DMS153 treated with DMSO at 0.1 percent for 48 hours (cell line): ENCODE data around the gene NDUFS6.
"Not testable (repeated sequence)": the region's sequence is repeated elsewhere in the genome, so short reads cannot be mapped to it uniquely, and the experiment has no call there.

Experiments used
- DNase-seq: peaks from one replicate; lab custom pipeline; 2025; ENCODE audit not compliant: unreplicated experiment; lab: John Stamatoyannopoulos, UW

NDUFS6 gene

GRCh38 chr5:1814183-1815020, 13.2 kb downstream of the NDUFS6 start:
- DNase-seq: no peak

- DNase-seq: no peak
Measured at GRCh38 chr5:1815071-1815786, 14.0 kb downstream of the NDUFS6 start.

- DNase-seq: no peak
Measured at GRCh38 chr5:1815881-1816292, 14.7 kb downstream of the NDUFS6 start.

GRCh38 chr5:1816495-1817089, 15.4 kb downstream of the NDUFS6 start:
- not testable (repeated sequence) for DNase-seq

GRCh38 chr5:1817261-1818043, 16.2 kb downstream of the NDUFS6 start:
- DNase-seq: no peak

GRCh38 chr5:1818784-1819183, 17.6 kb downstream of the NDUFS6 start:
- DNase-seq: no peak

GRCh38 chr5:1819458-1819857, 18.3 kb downstream of the NDUFS6 start:
- DNase-seq: no peak

GRCh38 chr5:1820381-1820780, 19.2 kb downstream of the NDUFS6 start:
- no peak for DNase-seq

GRCh38 chr5:1820926-1821325, 19.7 kb downstream of the NDUFS6 start:
- DNase-seq: no peak

GRCh38 chr5:1821862-1822261, 20.7 kb downstream of the NDUFS6 start:
- no peak for DNase-seq

- no peak for DNase-seq
Measured at GRCh38 chr5:1823381-1824034, 22.3 kb downstream of the NDUFS6 start.

- DNase-seq: no peak
Measured at GRCh38 chr5:1824109-1824821, 23.1 kb downstream of the NDUFS6 start.

GRCh38 chr5:1824903-1825841, 24.0 kb downstream of the NDUFS6 start:
- DNase-seq: no peak

GRCh38 chr5:1826235-1826980, 25.2 kb downstream of the NDUFS6 start:
- no peak for DNase-seq

- DNase-seq: no peak
Measured at GRCh38 chr5:1827025-1827885, 26.0 kb downstream of the NDUFS6 start.

- no peak for DNase-seq
Measured at GRCh38 chr5:1827886-1828397, 26.7 kb downstream of the NDUFS6 start.
